Stimulated activated CD8-positive, alpha-beta memory T cell treated with anti-CD3 and anti-CD28 coated beads, Interleukin-2, amount 100 ng/mL, for 1 hour (primary cell): ENCODE results near the gene MVB12A.
A peak's percentile ranks its signal among the peaks of the same experiment; 100 is the strongest.

Source experiments
- DNase-seq, 2 donors: peaks; one replicate each; pipeline ENCODE4 v3.0.0-alpha.2; 2020; ENCODE audit warnings: low read depth in 2 of 2

Gene MVB12A

DNA sequence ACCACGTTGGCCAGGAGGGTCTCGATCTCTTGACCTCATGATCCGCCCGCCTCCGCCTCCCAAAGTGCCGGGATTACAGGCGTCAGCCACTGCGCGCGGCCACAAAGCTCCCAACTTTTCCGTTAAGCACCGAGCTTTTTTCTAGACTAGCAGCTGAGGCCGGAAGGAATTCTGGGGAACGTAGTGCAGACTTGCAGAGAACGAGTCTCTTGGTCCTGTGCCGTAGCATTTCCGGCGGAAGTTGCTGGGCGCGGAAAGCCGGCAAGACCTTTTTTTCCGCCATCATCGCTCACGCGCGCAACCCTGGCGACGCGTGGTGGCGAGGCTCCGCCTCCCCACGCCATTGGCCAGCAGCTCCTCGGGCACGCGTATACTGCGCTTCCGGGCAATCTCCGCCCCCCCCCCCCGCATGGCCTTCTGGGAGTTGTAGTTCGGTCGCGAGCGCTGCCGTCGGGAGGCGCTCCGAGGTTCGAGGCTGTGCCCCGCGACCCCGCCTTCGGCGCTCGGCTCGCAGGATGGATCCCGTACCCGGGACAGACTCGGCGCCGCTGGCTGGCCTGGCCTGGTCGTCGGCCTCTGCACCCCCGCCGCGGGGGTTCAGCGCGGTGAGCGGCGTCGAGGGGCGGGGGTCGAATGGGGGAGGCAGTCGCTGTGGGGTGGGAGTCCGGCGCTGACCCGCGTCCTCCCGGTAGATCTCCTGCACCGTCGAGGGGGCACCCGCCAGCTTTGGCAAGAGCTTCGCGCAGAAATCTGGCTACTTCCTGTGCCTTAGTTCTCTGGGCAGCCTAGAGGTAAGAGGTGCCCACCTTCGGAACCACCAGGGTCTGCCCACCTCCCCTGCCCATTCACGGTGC lies at the start of gene MVB12A:
Gene MVB12A, plus strand, starts transcription at position 427 of the 854 bp plus-strand sequence. Its CDS starts 89 bp downstream, at position 516.
- peak; percentile 88 to 90 for DNase-seq

DNA sequence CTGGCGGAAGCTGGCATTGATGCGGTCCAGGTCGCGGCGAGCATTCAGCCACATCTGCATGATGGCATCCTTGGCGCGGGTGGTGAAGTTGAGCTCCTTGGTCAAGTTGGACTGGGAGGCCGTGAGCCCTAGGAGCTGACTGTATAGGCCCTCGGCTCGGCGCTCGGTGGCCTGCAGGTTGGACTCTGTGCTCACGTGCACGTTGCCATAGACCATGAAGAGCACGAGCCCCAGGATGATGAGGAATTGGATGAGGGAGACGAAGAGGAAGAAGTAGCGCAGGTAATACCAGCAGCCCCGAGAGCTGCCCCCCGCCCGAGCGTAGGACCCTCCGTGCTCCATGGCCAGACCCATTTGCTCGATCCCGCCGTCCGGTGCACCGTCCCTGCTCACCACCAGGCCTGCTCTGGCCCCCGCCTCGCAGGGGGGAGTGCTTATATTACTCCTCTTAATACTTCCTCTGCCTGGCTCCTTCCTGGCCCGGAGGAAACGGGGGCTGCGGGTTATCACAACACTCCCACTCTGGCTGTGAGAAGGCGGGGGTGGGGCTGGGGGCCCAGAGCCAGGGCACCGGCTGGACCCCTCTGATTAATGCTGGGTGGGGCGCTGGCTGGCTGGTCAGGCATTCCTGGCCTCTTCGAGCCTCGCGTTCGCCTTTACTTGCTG lies 42.8 kb upstream of the MVB12A start, which contains the start of gene PLVAP:
Gene PLVAP, minus strand, starts transcription at position 408 of the 666 bp plus-strand sequence. Its CDS starts 54 bp downstream, at position 354.
- no peak for DNase-seq

DNA sequence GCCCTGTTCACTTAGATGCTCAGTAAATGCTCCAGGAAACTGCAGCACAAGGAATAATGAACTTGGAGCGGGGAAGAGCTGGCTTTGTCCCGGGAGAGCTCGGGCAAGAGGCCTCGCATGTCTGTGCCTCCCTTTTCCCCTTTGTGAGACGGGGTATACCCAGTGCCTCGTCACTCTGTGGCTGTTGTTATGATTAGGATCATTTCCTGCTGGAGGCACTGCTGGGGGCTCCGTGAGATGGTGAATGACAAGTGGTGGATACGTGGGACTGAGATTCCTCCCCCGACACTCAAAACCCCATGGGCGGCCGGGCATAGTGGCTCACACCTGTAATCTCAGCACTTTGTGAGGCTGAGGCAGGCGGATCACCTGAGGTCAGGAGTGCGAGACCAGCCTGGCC lies 41.6 kb upstream of the MVB12A start:
- no peak for DNase-seq

- DNase-seq, result no peak
These were observed 40.6 kb upstream of the MVB12A start for GRCh38 chr19:17379221-17379631.

DNA sequence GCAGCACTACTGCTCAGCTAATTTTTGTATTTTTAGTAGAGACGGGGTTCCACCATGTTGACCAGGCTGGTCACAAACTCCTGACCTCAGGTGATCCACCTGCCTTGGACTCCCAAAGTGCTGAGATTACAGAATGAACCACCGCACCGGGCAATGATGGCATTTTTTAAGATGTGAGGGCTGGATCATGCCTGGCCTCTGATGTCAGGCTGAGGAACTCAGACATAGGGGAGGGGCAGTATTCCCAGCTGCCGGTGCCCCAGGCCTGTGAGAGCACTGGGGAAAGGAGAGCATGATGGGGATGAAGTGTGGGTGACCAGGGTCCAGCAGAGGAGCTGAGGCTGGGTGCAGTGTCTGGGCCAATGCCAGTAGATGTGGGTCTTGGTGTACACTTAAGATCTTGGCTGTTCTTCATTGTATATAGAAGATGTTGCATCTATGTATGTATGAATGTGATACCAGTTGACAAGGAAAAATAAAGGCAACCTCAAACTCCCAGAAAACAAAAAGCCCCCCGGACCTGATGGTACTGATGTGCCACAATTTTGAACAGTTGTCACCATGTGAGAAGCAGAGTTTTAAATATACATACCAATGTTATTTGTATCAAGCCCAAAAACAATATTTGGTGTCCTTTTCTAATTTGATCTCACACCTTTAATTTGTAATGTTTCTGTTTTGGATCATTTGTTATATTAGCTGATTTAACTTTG lies 39.3 kb upstream of the MVB12A start:
- DNase-seq, result no peak

DNA sequence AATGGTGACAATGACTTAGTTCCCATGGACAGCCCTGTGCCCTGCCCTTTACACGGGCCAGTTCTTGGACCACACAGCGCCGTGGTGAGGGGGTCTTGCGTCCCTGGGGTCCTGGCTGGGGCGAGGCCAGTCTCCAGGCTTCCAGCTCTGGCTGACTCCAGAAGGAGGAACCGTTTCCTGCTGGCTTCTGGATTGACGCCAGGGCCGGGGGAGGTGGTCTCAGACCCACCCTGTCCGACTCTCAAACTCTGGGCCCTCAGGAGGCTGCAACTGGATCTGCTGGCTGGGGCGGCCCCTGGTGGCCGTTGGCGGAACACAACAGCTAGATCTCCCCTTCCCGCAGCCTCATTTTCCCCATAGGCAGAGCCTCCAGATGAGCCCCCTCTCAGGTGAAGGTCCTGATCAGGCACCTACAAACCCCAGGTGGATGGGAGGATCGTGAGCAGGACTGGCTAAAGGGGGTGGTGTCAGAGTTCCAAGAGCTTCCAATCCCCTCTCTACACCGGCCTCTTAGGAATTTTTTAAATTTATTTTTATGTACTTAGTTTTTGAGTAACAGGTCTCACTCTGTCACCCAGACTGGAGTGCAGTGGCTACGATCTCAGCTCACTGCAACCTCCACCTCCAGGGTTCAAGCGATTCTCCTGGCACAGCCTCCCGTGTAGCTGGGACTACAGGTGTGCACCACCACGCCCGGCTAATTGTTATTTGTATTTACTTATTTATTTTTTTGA lies 33.8 kb upstream of the MVB12A start:
- DNase-seq, result peak; percentile 32 to 34

DNA sequence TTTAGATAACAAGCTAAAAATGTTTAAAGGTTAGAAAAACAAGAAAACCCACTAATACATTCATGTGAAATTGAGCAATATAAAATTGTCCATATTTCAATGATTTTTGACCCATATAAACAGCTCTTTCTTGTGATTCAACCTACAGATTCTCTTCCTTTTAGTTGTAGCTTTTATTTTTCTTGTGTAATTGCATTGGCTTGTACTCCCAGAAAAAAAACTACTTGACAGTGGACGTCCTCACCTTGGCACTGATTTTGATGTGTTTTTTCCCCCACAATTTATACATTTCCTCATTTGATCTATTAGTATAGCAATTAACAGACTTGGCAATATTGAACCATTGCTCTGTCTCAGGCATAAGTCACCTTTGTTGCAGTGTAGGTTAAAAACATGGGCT lies 30.6 kb upstream of the MVB12A start:
- DNase-seq, result no peak

DNA sequence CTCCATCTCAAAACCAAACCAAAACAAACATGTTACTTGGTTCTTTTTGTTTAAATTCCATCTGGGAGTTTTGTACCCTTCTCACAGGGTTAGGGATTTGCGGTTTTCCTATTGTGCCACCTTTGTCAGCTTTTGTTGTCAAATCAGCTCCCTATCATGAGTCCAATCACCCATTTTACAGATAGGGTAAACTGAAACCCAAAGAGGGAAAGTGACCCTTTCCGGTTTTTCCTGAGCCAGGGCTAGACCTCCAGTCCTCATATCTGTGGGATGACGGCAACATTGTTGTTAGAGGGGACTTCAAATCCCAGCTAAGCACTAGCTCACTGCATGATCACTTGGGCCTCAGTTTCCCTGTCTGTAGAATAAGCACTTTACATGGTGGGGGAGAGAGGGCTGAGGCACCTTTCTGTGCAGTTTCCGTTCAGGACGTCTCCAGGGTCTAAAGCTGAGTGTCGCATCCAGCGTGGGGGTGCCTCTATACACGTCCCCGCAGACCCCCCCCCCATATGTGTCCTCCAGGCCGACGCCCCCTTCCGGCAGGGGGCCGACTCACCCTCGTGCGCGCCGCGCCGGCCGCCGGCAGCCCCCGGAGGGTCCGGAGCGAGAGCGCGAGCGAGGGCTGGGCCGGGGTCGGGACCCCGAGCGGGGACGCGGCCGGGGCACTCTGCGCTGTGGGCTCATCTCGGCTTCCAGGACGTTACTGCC lies 29.7 kb upstream of the MVB12A start:
- no peak for DNase-seq

DNA sequence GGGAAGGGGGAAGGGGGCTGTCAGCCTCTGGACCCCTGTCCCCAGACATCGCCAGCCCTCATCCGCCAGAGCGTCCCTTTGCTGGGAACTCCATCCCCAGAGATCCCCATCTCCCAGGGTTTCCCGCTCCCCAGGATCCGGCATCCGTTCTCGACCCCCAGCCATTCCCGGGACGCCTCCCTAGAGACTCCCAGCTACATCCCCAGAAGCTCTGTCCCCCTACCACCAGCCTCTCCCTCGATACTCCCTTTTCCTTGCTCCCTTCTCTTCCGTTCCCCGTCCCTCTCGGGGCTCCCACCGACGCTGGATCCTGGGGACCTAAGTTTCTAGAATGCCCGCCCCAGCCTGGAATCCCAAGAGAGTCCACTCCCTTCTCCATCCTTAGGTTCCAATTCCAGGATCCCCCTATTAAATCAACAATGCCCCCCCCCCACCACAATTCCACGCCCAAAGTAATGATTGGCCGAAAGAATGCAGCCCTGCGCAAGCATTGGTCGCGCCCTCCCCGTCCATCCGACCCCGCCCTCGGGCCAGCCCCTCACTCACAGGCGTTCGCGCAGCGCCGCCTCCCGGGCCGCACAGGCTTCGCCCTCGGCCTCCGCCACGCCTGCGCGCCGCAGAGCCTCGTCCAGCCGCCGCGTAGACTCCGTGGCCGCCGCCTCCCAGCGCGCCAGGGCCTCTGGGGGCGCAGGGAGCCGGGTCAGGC lies 29.0 kb upstream of the MVB12A start:
- peak; percentile 74 to 75 for DNase-seq

- DNase-seq, result no peak
These were observed 28.3 kb upstream of the MVB12A start for GRCh38 chr19:17391371-17392151.

DNA sequence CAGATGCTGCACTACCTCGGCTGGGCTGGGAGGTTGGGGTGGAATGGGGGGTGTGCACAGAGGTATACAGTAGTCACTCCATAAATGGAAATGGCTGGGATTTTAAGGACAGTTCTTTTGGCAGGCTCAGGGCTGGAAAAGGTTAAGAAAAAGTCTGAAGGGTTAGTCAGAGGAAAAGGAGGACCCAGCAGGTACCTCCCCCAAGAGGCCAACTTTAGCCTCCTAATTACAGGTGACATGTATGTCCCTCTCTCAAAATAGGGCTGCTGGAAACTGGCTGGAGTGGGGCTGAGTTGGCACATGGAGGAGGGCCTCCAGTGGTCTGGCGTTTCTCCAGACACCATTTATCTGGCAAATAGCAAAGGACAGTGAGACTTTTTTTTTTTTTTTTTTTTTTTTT lies 26.8 kb upstream of the MVB12A start:
- no peak for DNase-seq

- DNase-seq, result no peak
These were observed 25.9 kb upstream of the MVB12A start, which contains the start of gene CCDC194 for GRCh38 chr19:17393914-17394313. Gene CCDC194 (minus strand): TSS chr19:17394196. CDS start chr19:17394158, 38 bp downstream.

- peak in 1 of 2 donors; percentile 38 for DNase-seq
These were observed 24.9 kb upstream of the MVB12A start for GRCh38 chr19:17394891-17395415.

DNA sequence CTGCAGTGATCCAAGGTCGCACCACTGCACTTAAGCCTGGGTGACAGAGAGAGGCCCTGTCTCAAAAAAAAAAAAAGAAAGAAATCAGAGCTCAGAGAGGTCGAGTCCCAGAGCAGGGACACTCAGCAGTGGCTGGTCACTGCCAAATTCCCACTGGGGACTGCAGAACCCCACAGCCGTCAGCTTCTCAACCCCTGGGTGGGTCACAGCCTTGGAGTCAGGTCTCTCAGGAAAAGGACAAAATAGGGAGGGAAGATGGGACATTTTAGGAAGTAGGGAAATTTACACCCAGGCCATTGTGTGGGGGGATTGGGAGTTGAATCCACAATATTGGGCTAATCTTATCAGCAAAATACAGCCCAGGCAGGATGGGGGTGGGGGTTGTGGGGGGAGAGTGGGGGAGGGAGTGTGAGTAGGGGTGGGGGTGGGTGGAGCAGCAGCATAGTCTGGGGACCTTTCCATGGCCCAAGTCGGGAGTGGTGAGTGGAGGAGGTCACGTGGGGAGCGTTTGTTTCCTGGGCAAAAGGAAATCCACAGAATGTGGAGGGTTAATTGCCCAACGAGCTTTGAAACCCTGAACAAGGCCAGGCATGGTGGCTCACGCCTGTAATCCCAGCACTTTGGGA lies 20.8 kb upstream of the MVB12A start:
- DNase-seq, result no peak

DNA sequence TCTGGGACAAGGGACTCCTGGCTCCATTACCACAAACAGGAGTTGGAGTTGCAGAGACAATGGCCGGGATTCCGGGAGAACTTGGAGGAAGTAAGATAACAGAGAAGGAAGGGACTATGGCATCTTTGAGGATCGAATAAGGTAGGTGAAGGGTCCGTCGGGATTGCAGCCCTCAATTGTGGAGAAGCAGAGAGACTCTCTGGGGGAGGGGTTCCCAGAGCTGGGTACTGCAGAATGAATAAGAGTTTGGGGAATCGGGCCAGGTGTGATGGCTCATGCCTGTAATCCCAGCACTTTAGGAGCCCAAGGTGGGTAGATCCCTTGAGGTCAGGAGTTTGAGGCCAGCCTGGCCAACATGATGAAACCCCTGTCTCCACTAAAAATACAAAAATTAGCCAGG lies 18.2 kb upstream of the MVB12A start:
- DNase-seq, result no peak

- no peak for DNase-seq
These were observed 16.6 kb upstream of the MVB12A start for GRCh38 chr19:17402982-17403855.

- no peak for DNase-seq
These were observed 15.8 kb upstream of the MVB12A start for GRCh38 chr19:17404015-17404414.
